ENCODE results near the gene THOC6.

DNA sequence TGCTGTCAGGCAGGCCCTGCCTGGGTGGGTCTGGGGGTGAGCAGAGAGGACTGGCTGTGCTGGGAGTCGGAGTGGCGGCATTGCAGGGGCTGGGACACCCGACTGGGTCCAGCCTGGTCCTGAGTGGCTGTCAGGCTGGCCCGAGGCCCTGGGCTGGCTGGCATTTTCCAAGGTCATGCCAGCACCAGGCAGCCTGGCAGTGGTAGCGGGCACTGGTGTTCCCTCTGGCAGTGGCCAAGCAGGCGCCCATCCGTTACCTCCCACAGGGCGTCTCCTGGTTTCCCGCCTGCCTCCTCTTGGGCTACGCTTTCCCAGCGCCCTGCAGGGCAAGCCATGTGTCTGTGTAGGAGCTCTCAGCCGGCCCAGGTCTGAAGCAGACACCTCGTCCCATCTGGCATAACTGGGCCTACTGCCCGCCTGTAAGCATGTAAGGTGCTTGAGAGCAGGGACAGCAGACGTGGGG lies 37.9 kb upstream of the THOC6 start:
- TF ChIP-seq, protein P1, sequence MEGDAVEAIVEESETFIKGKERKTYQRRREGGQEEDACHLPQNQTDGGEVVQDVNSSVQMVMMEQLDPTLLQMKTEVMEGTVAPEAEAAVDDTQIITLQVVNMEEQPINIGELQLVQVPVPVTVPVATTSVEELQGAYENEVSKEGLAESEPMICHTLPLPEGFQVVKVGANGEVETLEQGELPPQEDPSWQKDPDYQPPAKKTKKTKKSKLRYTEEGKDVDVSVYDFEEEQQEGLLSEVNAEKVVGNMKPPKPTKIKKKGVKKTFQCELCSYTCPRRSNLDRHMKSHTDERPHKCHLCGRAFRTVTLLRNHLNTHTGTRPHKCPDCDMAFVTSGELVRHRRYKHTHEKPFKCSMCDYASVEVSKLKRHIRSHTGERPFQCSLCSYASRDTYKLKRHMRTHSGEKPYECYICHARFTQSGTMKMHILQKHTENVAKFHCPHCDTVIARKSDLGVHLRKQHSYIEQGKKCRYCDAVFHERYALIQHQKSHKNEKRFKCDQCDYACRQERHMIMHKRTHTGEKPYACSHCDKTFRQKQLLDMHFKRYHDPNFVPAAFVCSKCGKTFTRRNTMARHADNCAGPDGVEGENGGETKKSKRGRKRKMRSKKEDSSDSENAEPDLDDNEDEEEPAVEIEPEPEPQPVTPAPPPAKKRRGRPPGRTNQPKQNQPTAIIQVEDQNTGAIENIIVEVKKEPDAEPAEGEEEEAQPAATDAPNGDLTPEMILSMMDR (IDR thresholded peaks at IDR 0.05) = no peak
- no peak for TF ChIP-seq POLR2A (IDR thresholded peaks at IDR 0.05)

Measured in thyroid gland (tissue), 4 donors.